Activated CD8-positive, alpha-beta T cell treated with anti-CD3 and anti-CD28 coated beads for 36 hours (primary cell): ENCODE measurements around the gene CLSTN2. TPM values are rescaled to one million over a fixed set of nuclear protein-coding genes. Genes with fewer than 3 reads are reported as not detected.

ENCODE experiments used
- ATAC-seq: fragments of 200-7000 bp; cut with Tn5 transposase; one replicate; pipeline ENCODE4 v1.10.0; 2021; ENCODE audit warnings: mild to moderate bottlenecking, moderate library complexity
- CTCF ChIA-PET: fragments of 350-600 bp; sonication (Branson Sonifier 250); formaldehyde crosslinking; loops from one replicate; lab custom pipeline; 2021; ENCODE audit warnings: antibody characterized with exemption; lab: Charles Lee
- POLR2A ChIA-PET: fragments of 350-600 bp; sonication (Branson Sonifier 250); formaldehyde crosslinking; loops from one replicate; lab custom pipeline; 2021; ENCODE audit warnings: antibody characterized with exemption; lab: Charles Lee
- DNase-seq: peaks from one replicate; pipeline ENCODE4 v3.0.0-alpha.2; 2020
- H3K27ac Mint-ChIP-seq: one replicate; pipeline ENCODE4 v1.8.0; 2021; ENCODE audit warnings: mild to moderate bottlenecking, mixed read lengths
- H3K27me3 Mint-ChIP-seq: one replicate; pipeline ENCODE4 v1.8.0; 2021; ENCODE audit warnings: mixed read lengths
- H3K36me3 Mint-ChIP-seq: one replicate; pipeline ENCODE4 v1.8.0; 2021; ENCODE audit warnings: low read depth, mixed read lengths
- H3K4me1 Mint-ChIP-seq: one replicate; pipeline ENCODE4 v1.8.0; 2021; ENCODE audit warnings: low read depth, mixed read lengths
- H3K4me3 Mint-ChIP-seq: one replicate; pipeline ENCODE4 v1.8.0; 2021; ENCODE audit warnings: mild to moderate bottlenecking, moderate library complexity, mixed read lengths
- H3K9me3 Mint-ChIP-seq: one replicate; pipeline ENCODE4 v1.8.0; 2021; ENCODE audit warnings: mixed read lengths
- intact Hi-C: fragments of 100-400 bp; cut with micrococcal nuclease; formaldehyde crosslinking; loops from one replicate; pipeline ENCODE4 v1.10.0; 2022
- total RNA-seq, 2 experiments: library from RNA; stranded (reverse); gene quantifications; one replicate each; pipeline ENCODE4 v1.2.3, GENCODE V29; 2021
- TF ChIP-seq, protein P1 (sequence below): fragments of 200-600 bp; IDR thresholded peaks from one replicate; pipeline ENCODE4 v1.8.0; 2022; ENCODE audit warnings: antibody characterized with exemption, mild to moderate bottlenecking

Gene CLSTN2
- total RNA-seq, 2 experiments from 2014 or later, result not detected

GRCh38 chr3:140424211-140424610 lies 489.2 kb downstream of the CLSTN2 start:
- H3K4me1 Mint-ChIP-seq, result no peaks in the 10 kb centered on the region
- no peaks in the 10 kb centered on the region for H3K9me3 Mint-ChIP-seq
- DNase-seq (no peak), ATAC-seq (no peak)
- TF ChIP-seq, protein P1, sequence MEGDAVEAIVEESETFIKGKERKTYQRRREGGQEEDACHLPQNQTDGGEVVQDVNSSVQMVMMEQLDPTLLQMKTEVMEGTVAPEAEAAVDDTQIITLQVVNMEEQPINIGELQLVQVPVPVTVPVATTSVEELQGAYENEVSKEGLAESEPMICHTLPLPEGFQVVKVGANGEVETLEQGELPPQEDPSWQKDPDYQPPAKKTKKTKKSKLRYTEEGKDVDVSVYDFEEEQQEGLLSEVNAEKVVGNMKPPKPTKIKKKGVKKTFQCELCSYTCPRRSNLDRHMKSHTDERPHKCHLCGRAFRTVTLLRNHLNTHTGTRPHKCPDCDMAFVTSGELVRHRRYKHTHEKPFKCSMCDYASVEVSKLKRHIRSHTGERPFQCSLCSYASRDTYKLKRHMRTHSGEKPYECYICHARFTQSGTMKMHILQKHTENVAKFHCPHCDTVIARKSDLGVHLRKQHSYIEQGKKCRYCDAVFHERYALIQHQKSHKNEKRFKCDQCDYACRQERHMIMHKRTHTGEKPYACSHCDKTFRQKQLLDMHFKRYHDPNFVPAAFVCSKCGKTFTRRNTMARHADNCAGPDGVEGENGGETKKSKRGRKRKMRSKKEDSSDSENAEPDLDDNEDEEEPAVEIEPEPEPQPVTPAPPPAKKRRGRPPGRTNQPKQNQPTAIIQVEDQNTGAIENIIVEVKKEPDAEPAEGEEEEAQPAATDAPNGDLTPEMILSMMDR, result no peak
- intact Hi-C loops, result no loop called here
- H3K4me3 Mint-ChIP-seq, result no peak overlapping the region
- H3K27ac Mint-ChIP-seq, result no peak overlapping the region
- ChIA-PET POLR2A (no interaction called here), CTCF (no interaction called here)
- no peaks in the 10 kb centered on the region for H3K36me3 Mint-ChIP-seq
- no peaks in the 10 kb centered on the region for H3K27me3 Mint-ChIP-seq

DNA sequence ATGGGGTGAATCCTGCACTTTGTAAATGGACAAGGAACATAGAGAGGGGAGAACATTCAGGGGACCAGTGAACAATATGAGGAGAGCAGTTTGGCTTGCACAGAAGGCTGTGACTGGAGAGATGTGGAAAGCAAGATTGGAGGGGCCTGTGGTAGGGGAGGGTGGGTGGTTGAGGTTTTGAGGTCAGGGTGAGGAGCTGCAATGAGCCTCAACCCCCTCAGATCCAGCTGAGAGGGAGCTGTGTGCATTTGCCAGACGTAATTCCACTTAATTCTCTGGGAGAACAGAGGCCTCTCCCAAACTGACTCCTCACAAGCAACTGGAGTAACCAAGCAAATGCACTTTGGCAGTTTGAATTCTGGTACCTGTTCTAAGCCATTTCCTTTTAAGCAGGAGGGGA lies 489.7 kb downstream of the CLSTN2 start:
- no peak overlapping the region for H3K4me3 Mint-ChIP-seq
- H3K9me3 Mint-ChIP-seq, result no peaks in the 10 kb centered on the region
- no peaks in the 10 kb centered on the region for H3K27me3 Mint-ChIP-seq
- DNase-seq (no peak), ATAC-seq (no peak)
- no peak overlapping the region for H3K27ac Mint-ChIP-seq
- intact Hi-C loops, result no loop called here
- CTCF ChIA-PET, result no interaction called here
- no peaks in the 10 kb centered on the region for H3K4me1 Mint-ChIP-seq
- no peaks in the 10 kb centered on the region for H3K36me3 Mint-ChIP-seq
- POLR2A ChIA-PET, result no interaction called here
- TF ChIP-seq, protein P1, result no peak

DNA sequence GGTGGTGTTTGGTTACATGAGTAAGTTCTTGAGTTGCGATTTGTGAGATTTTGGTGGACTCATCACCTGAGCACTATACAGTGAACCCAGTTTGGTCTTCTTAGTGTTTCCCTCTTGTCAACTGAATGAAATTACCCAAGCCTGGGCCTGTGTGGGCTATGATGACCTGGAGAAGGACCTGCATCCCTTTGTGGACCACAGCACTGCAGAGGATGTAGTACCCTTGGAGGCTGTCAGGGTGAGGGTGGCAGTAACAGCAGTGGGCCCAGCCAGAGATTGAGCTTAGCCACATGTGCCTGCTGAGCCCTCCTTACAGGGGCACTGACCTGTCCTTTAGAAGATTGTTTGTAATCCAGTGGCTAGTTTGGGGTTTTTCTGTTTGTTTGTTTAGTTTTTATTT lies 492.8 kb downstream of the CLSTN2 start:
- CTCF ChIA-PET, result no interaction called here
- ATAC-seq, result no peak
- Mint-ChIP-seq H3K9me3 (no peaks in the 10 kb centered on the region), H3K27ac (no peak overlapping the region), H3K4me1 (no peaks in the 10 kb centered on the region), H3K36me3 (no peaks in the 10 kb centered on the region), H3K27me3 (no peaks in the 10 kb centered on the region), H3K4me3 (no peak overlapping the region)
- DNase-seq, result no peak
- POLR2A ChIA-PET, result no interaction called here
- intact Hi-C loops, result no loop called here
- TF ChIP-seq, protein P1, result no peak

DNA sequence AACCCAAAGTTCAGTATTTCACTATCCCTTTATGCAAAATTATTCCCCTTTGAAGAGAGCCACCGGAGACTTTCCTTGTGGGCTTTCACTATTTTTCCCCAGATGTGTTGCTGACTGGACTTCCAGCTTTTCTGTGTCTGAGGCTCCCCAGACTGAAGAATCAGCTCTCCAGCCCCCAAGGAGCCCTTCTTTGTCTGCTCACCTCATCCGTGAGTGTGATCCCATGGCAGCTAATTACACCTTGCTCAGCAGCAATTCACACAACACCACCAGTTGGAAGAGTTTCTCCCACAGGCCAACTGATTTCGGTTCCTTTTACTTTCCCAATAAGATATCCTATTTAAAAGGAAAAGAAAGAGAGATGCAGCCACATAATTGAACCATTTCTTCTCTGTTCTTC lies 493.4 kb downstream of the CLSTN2 start:
- H3K36me3 Mint-ChIP-seq, result no peaks in the 10 kb centered on the region
- no peak for ATAC-seq
- TF ChIP-seq, protein P1, result no peak
- CTCF ChIA-PET, result no interaction called here
- H3K27me3 Mint-ChIP-seq, result no peaks in the 10 kb centered on the region
- POLR2A ChIA-PET, result no interaction called here
- no peaks in the 10 kb centered on the region for H3K4me1 Mint-ChIP-seq
- no peak overlapping the region for H3K4me3 Mint-ChIP-seq
- no peaks in the 10 kb centered on the region for H3K9me3 Mint-ChIP-seq
- H3K27ac Mint-ChIP-seq, result no peak overlapping the region
- intact Hi-C loops, result no loop called here
- DNase-seq, result no peak

GRCh38 chr3:140429791-140430190 lies 494.8 kb downstream of the CLSTN2 start:
- ATAC-seq (no peak), DNase-seq (no peak)
- TF ChIP-seq, protein P1, result no peak
- no peaks in the 10 kb centered on the region for H3K9me3 Mint-ChIP-seq
- H3K36me3 Mint-ChIP-seq, result no peaks in the 10 kb centered on the region
- intact Hi-C loops, result no loop called here
- H3K4me3 Mint-ChIP-seq, result no peak overlapping the region
- no peak overlapping the region for H3K27ac Mint-ChIP-seq
- no peaks in the 10 kb centered on the region for H3K27me3 Mint-ChIP-seq
- ChIA-PET CTCF (no interaction called here), POLR2A (no interaction called here)
- H3K4me1 Mint-ChIP-seq, result no peaks in the 10 kb centered on the region
